ENCODE measurements around the gene SSR1.
"Not testable (repeated sequence)": the region's sequence is repeated elsewhere in the genome, so short reads cannot be mapped to it uniquely, and the experiment has no call there.

SSR1 gene

GRCh38 chr6:7273709-7274108 is 39.3 kb downstream of the SSR1 start:
- no peak for DNase-seq

- no peak for DNase-seq
These were observed 41.8 kb downstream of the SSR1 start for GRCh38 chr6:7271205-7271534.

GRCh38 chr6:7270320-7271204 is 42.4 kb downstream of the SSR1 start:
- no peak for DNase-seq

- no peak for DNase-seq
These were observed 43.2 kb downstream of the SSR1 start for GRCh38 chr6:7269816-7270215.

GRCh38 chr6:7268816-7269555 is 44.0 kb downstream of the SSR1 start:
- no peak for DNase-seq

GRCh38 chr6:7268362-7268761 is 44.6 kb downstream of the SSR1 start:
- no peak for DNase-seq

- no peak for DNase-seq
These were observed 45.4 kb downstream of the SSR1 start for GRCh38 chr6:7267466-7268091.

GRCh38 chr6:7267071-7267465 is 45.9 kb downstream of the SSR1 start:
- DNase-seq: no peak

GRCh38 chr6:7265385-7265726 is 47.6 kb downstream of the SSR1 start:
- DNase-seq: not testable (repeated sequence)

GRCh38 chr6:7264686-7265384 is 48.2 kb downstream of the SSR1 start:
- DNase-seq: no peak

GRCh38 chr6:7264041-7264440 is 49.0 kb downstream of the SSR1 start:
- no peak for DNase-seq

GRCh38 chr6:7263519-7263805 is 49.5 kb downstream of the SSR1 start:
- not testable (repeated sequence) for DNase-seq

- DNase-seq: no peak
These were observed 50.1 kb downstream of the SSR1 start for GRCh38 chr6:7262746-7263518.

- no peak for DNase-seq
These were observed 51.0 kb downstream of the SSR1 start for GRCh38 chr6:7261852-7262461.

- peak; percentile 52 for DNase-seq
These were observed 51.8 kb downstream of the SSR1 start for GRCh38 chr6:7261032-7261841.

GRCh38 chr6:7260291-7261031 is 52.5 kb downstream of the SSR1 start:
- no peak for DNase-seq

GRCh38 chr6:7258231-7258763 is 54.7 kb downstream of the SSR1 start:
- no peak for DNase-seq

GRCh38 chr6:7257521-7258230 is 55.3 kb downstream of the SSR1 start:
- no peak for DNase-seq

GRCh38 chr6:7256785-7257184 is 56.2 kb downstream of the SSR1 start:
- no peak for DNase-seq

GRCh38 chr6:7255918-7256317 is 57.1 kb downstream of the SSR1 start:
- no peak for DNase-seq

Measured in activated CD4-positive, CD25-positive, alpha-beta regulatory T cell treated with anti-CD3 and anti-CD28 coated beads, Interleukin-2, amount 50 U/mL, for 72 hours (primary cell).